Measurements from ENCODE around the gene LRRC74B.

DNA sequence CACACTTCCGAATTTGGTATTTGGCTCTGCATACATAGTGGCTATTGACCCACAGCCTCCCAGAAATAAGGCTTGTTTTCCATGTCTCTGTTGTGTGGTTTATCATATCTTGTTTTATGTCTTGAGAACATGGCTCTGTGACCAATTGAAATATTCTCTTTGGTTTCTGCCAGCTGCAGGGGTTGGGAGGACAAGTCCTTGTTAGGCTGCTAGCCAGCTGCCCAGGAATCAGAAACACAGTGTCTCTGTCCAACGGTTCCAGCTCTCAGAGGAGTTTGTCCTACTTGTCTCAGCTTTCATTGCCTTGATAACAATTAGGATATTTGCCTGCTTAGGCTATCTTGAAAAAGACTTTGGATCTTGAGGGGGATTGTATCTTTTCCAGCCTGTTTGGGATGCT, 7.3 kb upstream of the LRRC74B start:
- TF ChIP-seq, protein P1, sequence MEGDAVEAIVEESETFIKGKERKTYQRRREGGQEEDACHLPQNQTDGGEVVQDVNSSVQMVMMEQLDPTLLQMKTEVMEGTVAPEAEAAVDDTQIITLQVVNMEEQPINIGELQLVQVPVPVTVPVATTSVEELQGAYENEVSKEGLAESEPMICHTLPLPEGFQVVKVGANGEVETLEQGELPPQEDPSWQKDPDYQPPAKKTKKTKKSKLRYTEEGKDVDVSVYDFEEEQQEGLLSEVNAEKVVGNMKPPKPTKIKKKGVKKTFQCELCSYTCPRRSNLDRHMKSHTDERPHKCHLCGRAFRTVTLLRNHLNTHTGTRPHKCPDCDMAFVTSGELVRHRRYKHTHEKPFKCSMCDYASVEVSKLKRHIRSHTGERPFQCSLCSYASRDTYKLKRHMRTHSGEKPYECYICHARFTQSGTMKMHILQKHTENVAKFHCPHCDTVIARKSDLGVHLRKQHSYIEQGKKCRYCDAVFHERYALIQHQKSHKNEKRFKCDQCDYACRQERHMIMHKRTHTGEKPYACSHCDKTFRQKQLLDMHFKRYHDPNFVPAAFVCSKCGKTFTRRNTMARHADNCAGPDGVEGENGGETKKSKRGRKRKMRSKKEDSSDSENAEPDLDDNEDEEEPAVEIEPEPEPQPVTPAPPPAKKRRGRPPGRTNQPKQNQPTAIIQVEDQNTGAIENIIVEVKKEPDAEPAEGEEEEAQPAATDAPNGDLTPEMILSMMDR (IDR thresholded peaks at IDR 0.05; ENCODE audit: insufficient read depth, low read length, poor library complexity, severe bottlenecking): no peak
- TF ChIP-seq EZH2phosphoT487 (conservative IDR thresholded peaks at IDR 0.05; ENCODE audit: low read length): no peak
